Neuronal stem cell (in vitro differentiated cells): ENCODE data around the gene FAM83B.

Experiments used
- DNase-seq: peaks from one replicate; pipeline ENCODE4 v3.0.0-alpha.2; 2013; ENCODE audit warnings: low spot score
- H2AFZ ChIP-seq: one replicate; pipeline ENCODE4 v1.6.1; 2013; ENCODE audit warnings: mild to moderate bottlenecking, low read length, inconsistent platforms
- H2AK5ac ChIP-seq: 2 replicates; pipeline ENCODE4 v1.6.1; 2013; ENCODE audit warnings: low read depth, mild to moderate bottlenecking, inconsistent platforms, low read length, moderate library complexity, mixed read lengths
- H2BK120ac ChIP-seq: 2 replicates; pipeline ENCODE4 v1.6.1; 2013; ENCODE audit warnings: low read depth, mild to moderate bottlenecking, inconsistent platforms, low read length, moderate library complexity, mixed read lengths
- H2BK12ac ChIP-seq: one replicate; pipeline ENCODE4 v1.6.1; 2013; ENCODE audit warnings: low read length, inconsistent platforms
- H2BK15ac ChIP-seq: 2 replicates; pipeline ENCODE4 v1.6.1; 2013; ENCODE audit warnings: mild to moderate bottlenecking, low read length, inconsistent platforms, mixed read lengths
- H2BK5ac ChIP-seq: one replicate; pipeline ENCODE4 v1.6.1; 2013; ENCODE audit warnings: inconsistent platforms, mild to moderate bottlenecking, low read length, moderate library complexity
- H3K14ac ChIP-seq: one replicate; pipeline ENCODE4 v1.6.1; 2013; ENCODE audit warnings: low read length, inconsistent platforms
- H3K18ac ChIP-seq: 2 replicates; pipeline ENCODE4 v1.6.1; 2013; ENCODE audit warnings: low read length, inconsistent platforms
- H3K23ac ChIP-seq: 2 replicates; pipeline ENCODE4 v1.6.1; 2013; ENCODE audit warnings: low read depth, mild to moderate bottlenecking, mixed read lengths, low read length, inconsistent platforms; ENCODE audit not compliant: poor library complexity
- H3K27ac ChIP-seq: replicated peaks from 3 replicates; pipeline ENCODE4 v1.5.1; 2013; ENCODE audit warnings: low read length, inconsistent platforms
- H3K27me3 ChIP-seq, 3 experiments: 2 replicates each; pipeline ENCODE4 v1.6.1; 2013; ENCODE audit warnings: low read length in 3 of 3, mild to moderate bottlenecking in 2 of 3, inconsistent platforms in 1 of 3, low read depth in 1 of 3, mixed read lengths in 1 of 3, moderate library complexity in 1 of 3; ENCODE audit not compliant: control insufficient read depth in 3 of 3, insufficient read depth in 3 of 3
- H3K36me3 ChIP-seq, 2 donors: replicated peaks in 1 of 2; 2 replicates each; pipeline ENCODE4 v1.6.1; 2013; ENCODE audit warnings: low read length in 2 of 2; ENCODE audit not compliant: control insufficient read depth in 2 of 2, insufficient read depth in 2 of 2
- H3K4ac ChIP-seq: 2 replicates; pipeline ENCODE4 v1.6.1; 2013; ENCODE audit warnings: inconsistent platforms, mild to moderate bottlenecking, low read length, moderate library complexity
- H3K4me1 ChIP-seq, 2 donors: 1 replicate in 1 of 2; 2 replicates in 1 of 2; pipeline ENCODE4 v1.6.1; 2013; ENCODE audit warnings: low read length in 2 of 2, low read depth in 1 of 2; ENCODE audit not compliant: control insufficient read depth in 2 of 2, insufficient read depth in 1 of 2
- H3K4me2 ChIP-seq: one replicate; pipeline ENCODE4 v1.6.1; 2013; ENCODE audit warnings: mild to moderate bottlenecking, low read length, inconsistent platforms; ENCODE audit not compliant: insufficient read depth, poor library complexity, severe bottlenecking
- H3K4me3 ChIP-seq, 2 donors: 2 replicates each; pipeline ENCODE4 v1.5.1; 2013; ENCODE audit warnings: low read length in 2 of 2, mild to moderate bottlenecking in 2 of 2, inconsistent platforms in 1 of 2, moderate library complexity in 1 of 2
- H3K79me1 ChIP-seq: one replicate; pipeline ENCODE4 v1.6.1; 2013; ENCODE audit warnings: low read depth, mild to moderate bottlenecking, inconsistent platforms, low read length, moderate library complexity
- H3K9ac ChIP-seq: one replicate; pipeline ENCODE4 v1.6.1; 2013; ENCODE audit warnings: mild to moderate bottlenecking, low read depth, low read length, inconsistent platforms; ENCODE audit not compliant: poor library complexity
- H3K9me3 ChIP-seq, 2 donors: replicated peaks in 1 of 2; 2 replicates each; pipeline versions ENCODE3 to v1.6.1; 2013; ENCODE audit warnings: low read length in 2 of 2, mild to moderate bottlenecking in 2 of 2, inconsistent platforms in 1 of 2, low read depth in 1 of 2, mixed read lengths in 1 of 2, moderate library complexity in 1 of 2; ENCODE audit not compliant: control insufficient read depth in 2 of 2, insufficient read depth in 1 of 2
- H4K8ac ChIP-seq: one replicate; pipeline ENCODE4 v1.6.1; 2013; ENCODE audit warnings: low read depth, mild to moderate bottlenecking, inconsistent platforms, low read length, moderate library complexity
- H4K91ac ChIP-seq: one replicate; pipeline ENCODE4 v1.6.1; 2013; ENCODE audit warnings: low read length, low read depth, mild to moderate bottlenecking, inconsistent platforms; ENCODE audit not compliant: poor library complexity
- WGBS, 2 donors: extraction: QIAGEN DNeasy Blood & Tissue Kit; methylation state at CpG; one replicate each; pipeline ENCODE4 v1.1.7; 2013; ENCODE audit warnings: missing lambda C conversion rate in 2 of 2, mixed read lengths in 1 of 2; ENCODE audit not compliant: insufficient read length in 2 of 2, insufficient replicate concordance in 1 of 2; ENCODE audit errors: extremely low coverage in 2 of 2; 5-methylcytosine and 5-hydroxymethylcytosine counted together

Gene FAM83B

DNA sequence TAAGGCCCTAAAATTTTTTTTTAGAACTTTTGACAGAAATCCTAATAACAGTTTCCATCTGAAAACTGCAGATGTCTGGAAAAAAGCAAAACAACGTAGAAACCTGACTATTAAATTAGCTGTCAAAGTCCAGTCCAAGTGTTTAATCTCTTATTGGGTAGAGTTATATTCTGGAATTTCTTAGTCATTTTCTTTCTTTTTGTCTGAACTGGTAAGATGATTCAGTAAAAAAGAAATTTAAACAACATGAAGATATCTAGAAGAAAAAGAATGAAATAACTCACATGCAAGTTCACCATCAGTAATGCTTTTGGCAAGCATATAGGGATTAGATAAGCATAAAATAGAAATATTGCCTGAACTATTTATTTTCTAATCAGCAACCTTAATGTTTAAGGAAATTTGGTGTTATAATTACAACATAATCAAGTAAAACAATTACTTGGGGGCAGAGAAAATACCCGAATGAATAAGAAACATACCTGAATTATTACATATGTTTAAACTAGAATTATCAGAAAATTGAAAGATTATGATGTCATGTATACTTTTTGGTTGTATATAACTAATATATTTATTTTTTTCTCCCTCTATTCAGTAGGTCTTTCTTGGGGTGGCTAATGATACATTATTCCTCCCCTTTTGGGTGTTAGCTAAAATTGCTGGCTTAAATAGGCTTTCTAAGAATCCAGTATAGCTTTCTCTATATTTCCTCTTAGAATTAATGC is 51.1 kb downstream of the FAM83B start:
- H2BK5ac ChIP-seq = no peak overlapping the region
- no peak overlapping the region for H3K4me3 ChIP-seq
- H3K27ac ChIP-seq = no peak overlapping the region
- H2BK120ac ChIP-seq = no peak overlapping the region
- no peak overlapping the region for H3K4ac ChIP-seq
- H2AK5ac ChIP-seq = no peak overlapping the region
- no peak overlapping the region for H2AFZ ChIP-seq
- no peaks in the 10 kb centered on the region for H3K9me3 ChIP-seq
- no peak overlapping the region for H4K8ac ChIP-seq
- no peak overlapping the region for H3K14ac ChIP-seq
- H3K18ac ChIP-seq = no peak overlapping the region
- H3K9ac ChIP-seq = no peak overlapping the region
- H3K79me1 ChIP-seq = no peaks in the 10 kb centered on the region
- no peak overlapping the region for H3K23ac ChIP-seq
- H3K36me3 ChIP-seq = no peaks in the 10 kb centered on the region
- no CpG with 5 or more reads among the region's 2 CpGs for WGBS, 2 donors
- H2BK12ac ChIP-seq = no peak overlapping the region
- peaks cover 0 to 4% of the 10 kb centered on the region in 2 donors for H3K4me1 ChIP-seq
- DNase-seq = no peak
- no peak overlapping the region for H2BK15ac ChIP-seq
- H3K4me2 ChIP-seq = no peak overlapping the region
- no peak overlapping the region for H4K91ac ChIP-seq
- no peaks in the 10 kb centered on the region for H3K27me3 ChIP-seq

DNA sequence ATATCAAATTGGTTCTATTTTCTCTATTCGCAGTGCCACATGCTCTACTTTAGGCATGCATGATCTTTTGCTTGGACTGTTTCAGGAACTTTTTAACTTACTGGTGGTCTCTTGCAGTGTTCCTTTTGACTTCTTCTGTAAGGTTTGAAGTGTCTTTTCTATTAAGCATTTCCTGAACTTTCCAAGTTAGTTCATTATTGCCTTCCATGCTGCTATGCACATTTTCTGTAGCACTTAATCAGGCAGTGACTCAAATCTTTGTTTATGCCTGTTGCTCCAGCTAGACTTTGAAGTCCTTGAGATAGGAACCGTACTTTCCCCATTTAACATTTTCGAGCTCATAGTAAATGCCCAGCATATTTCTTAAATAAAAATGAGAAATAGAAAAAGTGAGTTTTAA is 52.2 kb downstream of the FAM83B start:
- Histone ChIP-seq H4K8ac (no peak overlapping the region), H3K9ac (no peak overlapping the region), H3K23ac (no peak overlapping the region), H2BK15ac (no peak overlapping the region), H3K79me1 (no peaks in the 10 kb centered on the region), H3K27me3 (no peaks in the 10 kb centered on the region), H2BK5ac (no peak overlapping the region), H3K18ac (no peak overlapping the region), H3K4me1 (peaks cover 0 to 4% of the 10 kb centered on the region in 2 donors), H2AK5ac (no peak overlapping the region), H3K4ac (no peak overlapping the region), H3K4me2 (no peak overlapping the region), H3K14ac (no peak overlapping the region), H4K91ac (no peak overlapping the region), H3K36me3 (no peaks in the 10 kb centered on the region), H2AFZ (no peak overlapping the region), H3K27ac (no peak overlapping the region), H2BK120ac (no peak overlapping the region), H2BK12ac (no peak overlapping the region), H3K9me3 (no peaks in the 10 kb centered on the region), H3K4me3 (no peak overlapping the region)
- no peak for DNase-seq
- no CpG with 5 or more reads among the region's 3 CpGs for WGBS, 2 donors

DNA sequence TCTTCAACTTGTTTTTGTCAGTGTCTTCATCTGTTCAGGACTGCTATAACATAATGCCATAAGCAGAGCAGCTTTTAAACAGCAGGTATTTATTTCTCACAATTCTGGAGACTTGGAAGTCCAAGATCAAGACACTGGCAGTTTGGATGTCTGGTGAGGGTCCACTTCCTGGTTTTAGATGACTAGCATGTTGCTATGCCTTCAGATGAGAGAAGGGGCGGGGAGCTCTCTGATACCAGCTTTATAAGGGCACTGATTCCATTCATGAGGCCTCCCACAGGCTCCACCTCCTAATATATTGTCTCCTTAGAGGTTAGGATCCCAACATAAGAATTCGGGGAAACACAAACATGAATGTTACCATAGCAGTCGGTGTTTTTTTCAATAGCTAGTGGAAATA is 52.9 kb downstream of the FAM83B start:
- no CpG with 5 or more reads among the region's 3 CpGs for WGBS, 2 donors
- no peak overlapping the region for H3K18ac ChIP-seq
- H2BK15ac ChIP-seq = no peak overlapping the region
- no peak for DNase-seq
- H3K9ac ChIP-seq = no peak overlapping the region
- H3K4me2 ChIP-seq = no peak overlapping the region
- no peak overlapping the region for H3K4me3 ChIP-seq
- peak overlapping the region; percentile 47 for H2AFZ ChIP-seq
- no peak overlapping the region for H2BK12ac ChIP-seq
- H4K91ac ChIP-seq = no peak overlapping the region
- H3K4me1 ChIP-seq = peaks cover 0 to 4% of the 10 kb centered on the region in 2 donors
- no peaks in the 10 kb centered on the region for H3K9me3 ChIP-seq
- no peak overlapping the region for H2AK5ac ChIP-seq
- H3K79me1 ChIP-seq = no peaks in the 10 kb centered on the region
- no peaks in the 10 kb centered on the region for H3K27me3 ChIP-seq
- H3K14ac ChIP-seq = no peak overlapping the region
- H3K36me3 ChIP-seq = no peaks in the 10 kb centered on the region
- H3K27ac ChIP-seq = no peak overlapping the region
- no peak overlapping the region for H4K8ac ChIP-seq
- H3K23ac ChIP-seq = no peak overlapping the region
- H3K4ac ChIP-seq = no peak overlapping the region
- no peak overlapping the region for H2BK120ac ChIP-seq
- H2BK5ac ChIP-seq = no peak overlapping the region

DNA sequence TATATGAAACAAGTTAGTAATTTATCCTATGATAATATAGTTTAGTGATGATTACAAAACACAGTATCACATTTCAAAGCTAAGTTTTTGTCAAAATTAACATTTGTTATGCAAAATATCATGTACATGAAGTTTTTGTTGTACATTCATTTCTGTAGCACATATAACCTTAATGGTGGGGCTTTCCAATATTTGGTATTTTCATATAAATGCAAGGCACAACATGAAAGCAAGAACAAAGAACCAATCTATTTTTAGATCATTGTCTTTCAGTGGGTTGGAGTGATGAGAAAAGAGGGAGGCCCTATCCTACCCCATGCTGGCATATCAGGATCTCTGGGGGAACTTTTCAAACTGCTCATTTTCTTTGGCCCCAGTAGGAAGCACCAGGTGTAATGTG is 53.4 kb downstream of the FAM83B start:
- Histone ChIP-seq H3K4me1 (peaks cover 0 to 4% of the 10 kb centered on the region in 2 donors), H3K4ac (no peak overlapping the region), H3K23ac (no peak overlapping the region), H3K18ac (no peak overlapping the region), H2AK5ac (no peak overlapping the region), H2BK15ac (no peak overlapping the region), H2BK120ac (no peak overlapping the region), H3K9me3 (no peaks in the 10 kb centered on the region), H3K79me1 (no peaks in the 10 kb centered on the region), H3K4me2 (no peak overlapping the region), H4K91ac (no peak overlapping the region), H3K36me3 (no peaks in the 10 kb centered on the region), H4K8ac (no peak overlapping the region), H2AFZ (no peak overlapping the region), H3K27me3 (no peaks in the 10 kb centered on the region), H3K4me3 (no peak overlapping the region), H3K27ac (no peak overlapping the region), H3K14ac (no peak overlapping the region), H2BK12ac (no peak overlapping the region), H2BK5ac (no peak overlapping the region), H3K9ac (no peak overlapping the region)
- DNase-seq = no peak
